ENCODE measurements around the gene ONECUT3.

ONECUT3 gene

GRCh38 chr19:1762243-1763117, 9.2 kb downstream of the ONECUT3 start:
- Histone ChIP-seq H3K4me3 (ENCODE audit: severe bottlenecking) (no peak overlapping the region), H3K27ac (ENCODE audit: poor library complexity, severe bottlenecking) (no peak overlapping the region), H3K27me3 (ENCODE audit: insufficient read depth, poor library complexity, severe bottlenecking) (peaks cover 98% of the 10 kb centered on the region), H3K36me3 (ENCODE audit: low read depth) (no peaks in the 10 kb centered on the region), H3K4me1 (ENCODE audit: insufficient read depth, poor library complexity, severe bottlenecking) (no peaks in the 10 kb centered on the region), H3K9me3 (ENCODE audit: severe bottlenecking) (no peaks in the 10 kb centered on the region)
- DNase-seq (ENCODE audit: low spot score): no peak
- TF ChIP-seq CTCF (IDR thresholded peaks at IDR 0.05; ENCODE audit: poor library complexity, severe bottlenecking): no peak
- ATAC-seq (ENCODE audit: low read depth): no peak

GRCh38 chr19:1763648-1764639, 10.6 kb downstream of the ONECUT3 start:
- Histone ChIP-seq H3K36me3 (ENCODE audit: low read depth) (no peaks in the 10 kb centered on the region), H3K27ac (ENCODE audit: poor library complexity, severe bottlenecking) (no peak overlapping the region), H3K27me3 (ENCODE audit: insufficient read depth, poor library complexity, severe bottlenecking) (peaks cover 93% of the 10 kb centered on the region), H3K4me3 (ENCODE audit: severe bottlenecking) (no peak overlapping the region), H3K4me1 (ENCODE audit: insufficient read depth, poor library complexity, severe bottlenecking) (no peaks in the 10 kb centered on the region), H3K9me3 (ENCODE audit: severe bottlenecking) (no peaks in the 10 kb centered on the region)
- ATAC-seq (ENCODE audit: low read depth): no peak
- DNase-seq (ENCODE audit: low spot score): no peak
- no peak for TF ChIP-seq CTCF (IDR thresholded peaks at IDR 0.05; ENCODE audit: poor library complexity, severe bottlenecking)

DNA sequence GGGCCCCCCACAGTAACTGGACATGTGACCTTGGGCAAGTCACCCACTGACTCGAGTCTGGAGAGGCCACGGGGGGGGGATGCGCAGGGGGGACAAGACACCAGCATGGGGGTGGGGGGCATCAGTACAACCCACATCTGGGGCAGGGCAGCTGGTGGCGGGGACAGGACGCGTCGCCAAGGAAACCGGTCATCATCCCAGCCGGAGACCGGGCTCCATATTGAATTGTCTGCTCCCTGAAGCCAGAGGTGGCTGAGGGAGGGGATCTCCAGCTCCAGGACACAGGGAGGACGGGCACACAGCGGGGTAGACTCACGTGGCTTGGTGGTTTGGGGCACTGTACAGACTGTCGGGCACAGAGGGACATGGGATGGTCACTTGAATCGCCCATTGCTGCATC, 11.4 kb downstream of the ONECUT3 start:
- ATAC-seq (ENCODE audit: low read depth): no peak
- no peaks in the 10 kb centered on the region for H3K4me1 ChIP-seq (ENCODE audit: insufficient read depth, poor library complexity, severe bottlenecking)
- H3K9me3 ChIP-seq (ENCODE audit: severe bottlenecking): no peaks in the 10 kb centered on the region
- H3K27me3 ChIP-seq (ENCODE audit: insufficient read depth, poor library complexity, severe bottlenecking): peaks cover 85% of the 10 kb centered on the region
- H3K27ac ChIP-seq (ENCODE audit: poor library complexity, severe bottlenecking): no peak overlapping the region
- TF ChIP-seq CTCF (IDR thresholded peaks at IDR 0.05; ENCODE audit: poor library complexity, severe bottlenecking): no peak
- no peaks in the 10 kb centered on the region for H3K36me3 ChIP-seq (ENCODE audit: low read depth)
- H3K4me3 ChIP-seq (ENCODE audit: severe bottlenecking): no peak overlapping the region
- no peak for DNase-seq (ENCODE audit: low spot score)

GRCh38 chr19:1765232-1765903, 12.1 kb downstream of the ONECUT3 start:
- no peaks in the 10 kb centered on the region for H3K4me1 ChIP-seq (ENCODE audit: insufficient read depth, poor library complexity, severe bottlenecking)
- no peaks in the 10 kb centered on the region for H3K9me3 ChIP-seq (ENCODE audit: severe bottlenecking)
- peaks cover 79% of the 10 kb centered on the region for H3K27me3 ChIP-seq (ENCODE audit: insufficient read depth, poor library complexity, severe bottlenecking)
- H3K36me3 ChIP-seq (ENCODE audit: low read depth): no peaks in the 10 kb centered on the region
- 0 out of 3 replicates have a peak, but pooled peaks have one; percentile 21 for ATAC-seq (ENCODE audit: low read depth)
- no peak for DNase-seq (ENCODE audit: low spot score)
- H3K4me3 ChIP-seq (ENCODE audit: severe bottlenecking): no peak overlapping the region
- no peak for TF ChIP-seq CTCF (IDR thresholded peaks at IDR 0.05; ENCODE audit: poor library complexity, severe bottlenecking)
- H3K27ac ChIP-seq (ENCODE audit: poor library complexity, severe bottlenecking): no peak overlapping the region

All from RWPE2 (cell line).